ENCODE results near the gene NAV1. TPM values are rescaled to one million over a fixed set of nuclear protein-coding genes. Genes with fewer than 3 reads are reported as not detected.

NAV1 gene
- total RNA-seq, 4 donors from 2014 or later: 13.0 to 40.6 (median 16.9) TPM

GRCh38 chr1:201573030-201573429 is 34.1 kb downstream of the NAV1 start:
- no peaks in the 10 kb centered on the region for H3K27me3 ChIP-seq
- H3K4me3 ChIP-seq: no peak overlapping the region
- H3K4me1 ChIP-seq: peaks cover 0 to 9% (median 0%) of the 10 kb centered on the region in 4 donors
- H3K9me3 ChIP-seq: no peaks in the 10 kb centered on the region
- no peak overlapping the region for H3K27ac ChIP-seq
- intact Hi-C loops (cut with DNase I; ENCODE audit: low total_unique reads): no loop called here
- in situ Hi-C loops (cut with MboI; ENCODE audit: low pct_ligation_motif_present in 1 of 4, low pct_unique_long_range_greater_than_20kb in 1 of 4, low sequenced_read_pairs in 3 of 4): loop anchor here in 1 of 4 donors (25.0 kb wide), 1 partner anchor 214 kb away; no protein-coding TSS in a partner anchor
- TF ChIP-seq CTCF (IDR thresholded peaks at IDR 0.05): no peak
- no peak for TF ChIP-seq POLR2AphosphoS5 (IDR thresholded peaks at IDR 0.05)
- no peak for TF ChIP-seq EP300 (IDR thresholded peaks at IDR 0.05; ENCODE audit: low read depth)
- no peak for DNase-seq
- 60 to 81% methylated on average over 1 to 4 of the region's 4 CpGs for WGBS, 2 donors (ENCODE audit: low coverage in 1 of 2)
- H3K36me3 ChIP-seq: no peaks in the 10 kb centered on the region

- 52 to 76% methylated on average over 2 to 6 of the region's 6 CpGs for WGBS, 2 donors (ENCODE audit: low coverage in 1 of 2)
- no peaks in the 10 kb centered on the region for H3K27me3 ChIP-seq
- H3K4me1 ChIP-seq: peaks cover 0 to 9% (median 0%) of the 10 kb centered on the region in 4 donors
- H3K27ac ChIP-seq: peak overlapping the region in 1 of 4 donors; percentile 4
- H3K4me3 ChIP-seq: no peak overlapping the region
- intact Hi-C loops (cut with DNase I; ENCODE audit: low total_unique reads): no loop called here
- no peaks in the 10 kb centered on the region for H3K36me3 ChIP-seq
- TF ChIP-seq POLR2A (IDR thresholded peaks at IDR 0.05): no peak
- TF ChIP-seq POLR2AphosphoS5 (IDR thresholded peaks at IDR 0.05): no peak
- no peak for TF ChIP-seq EP300 (IDR thresholded peaks at IDR 0.05; ENCODE audit: low read depth)
- no peak for TF ChIP-seq CTCF (IDR thresholded peaks at IDR 0.05)
- no peaks in the 10 kb centered on the region for H3K9me3 ChIP-seq
- in situ Hi-C loops (cut with MboI; ENCODE audit: low pct_ligation_motif_present in 1 of 4, low pct_unique_long_range_greater_than_20kb in 1 of 4, low sequenced_read_pairs in 3 of 4): loop anchor here in 1 of 4 donors (25.0 kb wide), 1 partner anchor 213 kb away; no protein-coding TSS in a partner anchor
- DNase-seq: no peak
Observed at GRCh38 chr1:201573923-201574322, 35.0 kb downstream of the NAV1 start.

- no peaks in the 10 kb centered on the region for H3K9me3 ChIP-seq
- no peaks in the 10 kb centered on the region for H3K27me3 ChIP-seq
- WGBS, 2 donors (ENCODE audit: low coverage in 1 of 2): 76 to 81% methylated on average over 3 of the region's 3 CpGs
- TF ChIP-seq POLR2A (IDR thresholded peaks at IDR 0.05) (no peak), EP300 (IDR thresholded peaks at IDR 0.05; ENCODE audit: low read depth) (no peak), CTCF (IDR thresholded peaks at IDR 0.05) (no peak), POLR2AphosphoS5 (IDR thresholded peaks at IDR 0.05) (no peak)
- no peak overlapping the region for H3K4me3 ChIP-seq
- no peaks in the 10 kb centered on the region for H3K36me3 ChIP-seq
- no peak overlapping the region for H3K27ac ChIP-seq
- in situ Hi-C loops (cut with MboI; ENCODE audit: low pct_ligation_motif_present in 1 of 4, low pct_unique_long_range_greater_than_20kb in 1 of 4, low sequenced_read_pairs in 3 of 4): no loop called here
- intact Hi-C loops (cut with DNase I; ENCODE audit: low total_unique reads): no loop called here
- H3K4me1 ChIP-seq: peaks cover 0 to under 1% (median 0%) of the 10 kb centered on the region in 4 donors
- DNase-seq: no peak
Observed at GRCh38 chr1:201575912-201576311, 37.0 kb downstream of the NAV1 start.

DNA sequence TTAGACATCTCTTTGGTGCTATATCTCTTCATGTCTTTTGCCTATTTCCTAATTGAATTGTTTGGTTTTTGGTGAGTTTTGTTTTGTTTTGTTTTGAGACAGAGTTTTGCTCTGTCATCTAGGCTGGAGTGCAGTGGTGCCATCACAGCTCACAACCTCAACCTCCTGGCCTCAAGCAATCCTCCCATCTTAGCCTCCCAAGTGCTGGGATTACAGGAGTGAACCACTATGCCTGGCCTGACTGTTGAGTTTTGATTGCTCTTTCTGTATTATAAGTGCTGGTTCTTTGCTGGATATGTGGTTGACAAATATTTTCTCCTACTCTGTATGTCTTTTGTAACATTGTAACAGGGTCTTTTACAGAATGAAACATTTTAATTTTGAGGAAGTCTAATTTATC is 38.0 kb downstream of the NAV1 start:
- H3K27me3 ChIP-seq: no peaks in the 10 kb centered on the region
- no peaks in the 10 kb centered on the region for H3K36me3 ChIP-seq
- intact Hi-C loops (cut with DNase I; ENCODE audit: low total_unique reads): no loop called here
- TF ChIP-seq POLR2A (IDR thresholded peaks at IDR 0.05): no peak
- TF ChIP-seq CTCF (IDR thresholded peaks at IDR 0.05): no peak
- no peak for TF ChIP-seq EP300 (IDR thresholded peaks at IDR 0.05; ENCODE audit: low read depth)
- TF ChIP-seq POLR2AphosphoS5 (IDR thresholded peaks at IDR 0.05): no peak
- no peak overlapping the region for H3K4me3 ChIP-seq
- no peaks in the 10 kb centered on the region for H3K9me3 ChIP-seq
- in situ Hi-C loops (cut with MboI; ENCODE audit: low pct_ligation_motif_present in 1 of 4, low pct_unique_long_range_greater_than_20kb in 1 of 4, low sequenced_read_pairs in 3 of 4): no loop called here
- no peak for DNase-seq
- no peak overlapping the region for H3K27ac ChIP-seq
- peaks cover 0 to 1% (median 0%) of the 10 kb centered on the region in 4 donors for H3K4me1 ChIP-seq
